Hematopoietic multipotent progenitor cell treated with erythropoietin and hydrocortisone succinate and interleukin-3 and kit ligand, for 17 days (in vitro differentiated cells): ENCODE data around the gene RNU1-2.
"Not testable (repeated sequence)": the region's sequence is repeated elsewhere in the genome, so short reads cannot be mapped to it uniquely, and the experiment has no call there.

Experiments
- DNase-seq: peaks from one replicate; pipeline ENCODE4 v3.0.0-alpha.2; 2015; ENCODE audit warnings: low spot score

Gene RNU1-2

DNA sequence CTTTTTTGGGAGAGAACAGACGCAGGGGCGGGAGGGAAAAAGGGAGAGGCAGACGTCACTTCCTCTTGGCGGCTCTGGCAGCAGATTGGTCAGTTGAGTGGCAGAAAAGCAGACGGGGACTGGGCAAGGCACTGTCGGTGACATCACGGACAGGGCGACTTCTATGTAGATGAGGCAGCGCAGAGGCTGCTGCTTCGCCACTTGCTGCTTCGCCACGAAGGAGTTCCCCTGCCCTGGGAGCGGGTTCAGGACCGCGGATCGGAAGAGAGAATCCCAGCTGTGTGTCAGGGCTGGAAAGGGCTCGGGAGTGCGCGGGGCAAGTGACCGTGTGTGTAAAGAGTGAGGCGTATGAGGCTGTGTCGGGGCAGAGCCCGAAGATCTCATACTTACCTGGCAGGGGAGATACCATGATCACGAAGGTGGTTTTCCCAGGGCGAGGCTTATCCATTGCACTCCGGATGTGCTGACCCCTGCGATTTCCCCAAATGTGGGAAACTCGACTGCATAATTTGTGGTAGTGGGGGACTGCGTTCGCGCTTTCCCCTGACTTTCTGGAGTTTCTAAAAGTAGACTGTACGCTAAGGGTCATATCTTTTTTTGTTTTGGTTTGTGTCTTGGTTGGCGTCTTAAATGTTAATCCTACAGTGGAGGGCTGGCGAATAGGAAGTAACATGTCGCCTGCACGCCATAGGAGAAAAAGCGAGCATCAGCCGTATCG is at the start of gene RNU1-2:
RNU1-2 (plus strand) TSS at position 383 of the 718 bp plus-strand sequence.
- DNase-seq: peak; percentile 81

DNA sequence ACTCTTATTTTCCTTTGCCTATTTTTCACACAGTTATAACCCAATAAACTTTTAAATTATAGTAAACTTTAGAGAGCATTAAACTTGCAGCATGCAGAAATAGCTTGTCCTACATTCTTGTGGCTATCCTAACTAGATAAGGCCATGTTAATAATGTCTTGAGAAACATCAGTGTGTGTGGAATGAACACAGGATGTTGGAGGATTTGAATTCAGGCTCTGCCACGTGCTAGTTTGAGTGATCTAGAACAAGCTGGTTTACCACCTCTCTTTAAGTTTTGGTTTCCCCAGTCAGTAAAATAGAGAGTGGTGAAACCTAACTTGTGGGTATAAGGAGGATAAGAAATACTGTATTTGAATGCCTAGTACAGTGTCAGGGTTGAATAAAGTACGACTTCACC is 39.6 kb upstream of the RNU1-2 start:
- DNase-seq: not testable (repeated sequence)

DNA sequence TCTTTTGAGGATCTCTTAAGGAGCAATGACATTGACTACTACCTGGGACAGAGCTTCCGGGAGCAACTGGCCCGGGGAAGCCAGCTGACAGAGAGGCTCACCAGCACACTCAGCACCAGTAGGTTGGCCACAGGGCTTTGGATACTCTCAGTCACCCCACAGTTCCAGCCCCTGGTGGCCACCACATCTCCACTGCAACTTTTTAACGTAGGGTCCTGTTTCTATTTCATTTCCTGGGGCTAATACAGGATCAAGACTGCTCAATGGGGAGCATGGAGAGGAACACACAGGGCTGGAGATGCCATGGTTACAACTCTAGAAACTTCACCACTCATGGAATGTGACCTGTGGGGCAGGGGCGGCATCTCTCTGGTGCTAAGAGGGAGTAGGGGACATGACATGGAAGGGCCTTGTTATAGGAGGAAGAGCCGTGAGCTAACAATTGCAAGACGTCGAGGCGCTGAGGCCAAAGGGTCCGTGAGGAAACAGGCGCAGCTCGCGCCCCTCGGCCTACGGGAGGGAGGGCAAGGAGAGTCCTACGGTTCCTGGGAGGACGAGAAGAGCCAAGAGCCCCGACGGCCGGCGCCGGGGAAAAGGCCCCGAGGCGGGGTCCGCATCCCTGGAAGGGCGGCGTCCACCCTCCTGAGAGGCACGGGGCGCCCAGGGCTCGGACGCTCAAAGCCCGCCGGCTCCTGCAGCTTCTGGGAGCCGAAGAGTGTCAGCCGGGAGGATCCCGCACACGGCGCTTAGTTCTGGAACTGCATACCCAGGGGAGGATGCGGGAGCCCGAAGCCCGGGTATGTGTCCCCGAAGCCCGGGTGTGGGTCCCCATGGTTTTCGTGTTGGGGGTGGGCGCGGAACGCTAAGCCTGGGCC is 36.4 kb upstream of the RNU1-2 start:
- DNase-seq: not testable (repeated sequence)

DNA sequence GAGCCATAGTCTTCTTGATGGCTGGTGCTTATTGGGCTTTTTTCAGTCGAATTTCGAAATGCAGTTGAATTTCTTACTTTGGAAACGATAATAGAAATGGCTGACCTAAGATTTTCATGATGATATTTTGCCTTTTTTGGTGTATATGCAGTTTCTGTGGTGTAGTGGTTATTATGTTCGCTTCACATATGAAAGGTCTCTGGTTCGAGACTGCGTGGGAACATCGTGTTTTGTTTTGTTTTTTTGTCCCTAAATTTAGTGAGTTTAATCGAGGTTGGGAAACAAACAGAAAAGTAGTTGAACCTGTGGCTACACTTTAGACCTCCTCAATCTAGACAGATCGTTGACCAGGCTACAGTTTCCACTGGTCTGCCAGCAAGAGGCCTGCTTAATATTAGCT is 35.7 kb upstream of the RNU1-2 start:
- DNase-seq: not testable (repeated sequence)

DNA sequence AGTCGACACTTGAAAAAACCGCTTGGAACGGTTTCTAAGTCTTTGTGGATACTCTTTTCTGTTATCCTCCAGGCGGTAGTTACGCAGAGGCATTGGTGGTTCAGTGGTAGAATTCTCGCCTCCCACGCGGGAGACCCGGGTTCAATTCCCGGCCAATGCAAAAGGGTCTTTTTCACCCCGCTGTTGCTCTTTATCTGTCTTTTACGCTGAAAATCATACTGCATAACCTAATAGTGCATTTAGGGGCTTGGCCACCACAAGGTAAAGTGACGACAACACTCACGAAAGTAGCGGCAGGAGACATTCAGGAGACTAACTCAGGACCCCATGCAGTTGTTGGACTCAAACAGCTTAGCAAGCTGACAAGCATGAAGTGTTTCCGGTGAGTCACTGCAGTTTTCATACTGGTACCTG is 33.9 kb upstream of the RNU1-2 start:
- DNase-seq: not testable (repeated sequence)

DNA sequence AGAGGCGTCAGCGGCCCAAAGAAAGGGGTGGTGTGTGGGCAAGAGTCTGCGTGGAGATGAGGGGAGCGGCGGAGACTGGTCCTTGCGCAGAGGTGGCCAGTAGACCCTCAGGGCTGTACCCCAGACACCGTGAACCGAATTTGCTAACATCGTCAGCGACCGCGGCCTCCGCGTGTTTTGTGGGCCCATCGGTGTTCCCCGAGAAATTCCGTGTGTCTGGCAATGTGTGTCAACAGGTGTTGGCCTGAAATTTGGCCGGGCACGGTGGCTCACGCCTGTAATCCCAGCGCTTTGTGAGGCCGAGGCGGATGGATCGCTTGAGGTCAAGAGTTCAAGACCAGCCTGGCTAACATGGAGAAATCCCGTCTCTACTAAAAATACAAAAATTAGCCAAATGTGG is 33.4 kb upstream of the RNU1-2 start:
- DNase-seq: not testable (repeated sequence)

DNA sequence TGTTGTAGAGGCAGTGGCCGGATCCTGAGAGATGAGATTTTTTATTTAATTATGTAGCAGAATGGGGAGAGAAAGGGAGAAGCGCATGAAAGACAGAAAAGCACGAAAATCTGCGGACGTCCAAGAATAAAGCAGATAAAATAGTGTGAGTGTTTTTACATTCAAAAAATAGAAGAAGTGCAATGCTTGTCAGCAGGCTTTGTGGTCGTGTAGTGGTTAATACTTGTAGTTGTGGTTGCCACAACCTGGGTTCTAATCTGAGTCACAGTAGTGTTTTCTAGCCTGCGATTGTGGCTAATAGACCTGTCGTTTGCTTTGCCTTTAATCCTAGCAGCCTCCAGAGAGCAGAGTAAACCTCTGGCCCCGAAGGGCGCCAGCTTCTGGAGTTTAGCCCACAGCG is 32.8 kb upstream of the RNU1-2 start:
- not testable (repeated sequence) for DNase-seq

DNA sequence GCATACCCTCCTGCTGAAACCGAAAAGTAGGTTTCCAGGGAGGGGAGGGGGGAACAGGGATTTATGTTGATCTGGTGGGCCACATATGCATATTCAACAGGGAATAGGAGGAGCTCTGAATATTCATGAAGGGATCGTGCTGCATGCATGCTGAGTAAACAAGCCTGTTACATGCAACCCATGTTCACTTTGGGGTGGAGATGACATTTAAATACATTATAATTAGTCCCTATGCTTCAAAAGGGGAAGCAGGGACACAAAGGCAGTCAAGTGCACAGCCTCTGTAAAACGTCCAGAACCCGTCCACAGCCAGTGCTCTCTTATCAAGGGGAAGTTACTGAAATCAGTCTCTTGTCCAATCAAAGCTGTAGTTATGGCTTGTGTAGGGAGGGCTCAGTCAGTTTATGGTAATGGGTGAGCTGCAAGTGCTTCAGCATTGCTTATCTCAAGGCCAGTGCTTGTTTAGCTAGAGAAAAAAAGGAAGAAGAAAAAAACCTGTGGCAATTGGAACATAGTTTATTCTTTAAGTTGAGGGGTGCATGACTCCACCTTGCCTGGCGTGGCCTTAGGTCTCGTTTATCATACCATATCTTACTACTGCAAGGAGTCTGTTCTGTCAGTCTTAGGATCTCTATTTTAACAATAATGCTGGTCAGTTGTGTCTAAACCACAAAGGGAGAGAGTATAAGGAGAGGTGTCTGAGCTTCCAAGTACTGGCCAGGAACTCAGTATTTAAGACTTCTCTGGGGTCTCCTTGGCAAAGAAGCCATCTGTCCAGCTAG is 28.7 kb upstream of the RNU1-2 start:
- DNase-seq: not testable (repeated sequence)

DNA sequence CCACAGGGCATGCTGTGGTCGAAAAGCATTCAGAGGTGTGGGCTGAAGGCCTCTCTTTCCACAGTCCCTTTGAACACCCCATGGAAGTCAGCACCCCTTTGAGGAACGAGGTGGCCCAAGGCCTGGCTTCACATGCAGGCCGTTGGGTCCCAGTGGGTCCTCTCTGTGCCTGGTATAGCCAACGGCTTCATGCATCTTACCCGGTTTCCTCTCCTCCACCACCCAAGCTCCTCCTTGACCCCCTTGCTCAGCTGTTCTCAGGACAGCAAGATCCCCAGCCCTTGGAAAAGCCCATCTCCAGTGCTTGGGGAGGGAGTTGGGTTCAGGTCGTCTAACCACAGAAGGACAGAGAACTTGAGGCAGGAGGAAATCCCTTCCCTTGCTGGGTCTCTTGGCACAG is 27.0 kb upstream of the RNU1-2 start:
- not testable (repeated sequence) for DNase-seq

DNA sequence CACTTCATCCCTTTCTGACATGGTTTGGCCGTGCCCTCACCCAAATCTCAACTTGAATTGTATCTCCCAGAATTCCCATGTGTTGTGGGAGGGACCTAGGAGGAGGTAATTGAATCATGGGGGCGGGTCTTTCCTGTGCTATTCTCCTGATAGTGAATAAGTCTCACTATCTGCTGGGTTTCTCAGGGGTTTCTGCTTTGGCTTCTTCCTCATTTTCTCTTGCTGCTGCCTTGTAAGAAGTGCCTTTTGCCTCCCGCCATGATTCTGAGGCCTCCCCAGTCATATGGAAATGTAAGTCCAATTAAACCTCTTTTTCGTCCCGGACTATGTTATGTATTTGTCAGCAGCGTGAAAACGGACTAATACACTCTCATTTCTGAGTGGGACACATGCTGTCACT is 25.8 kb upstream of the RNU1-2 start:
- not testable (repeated sequence) for DNase-seq

DNA sequence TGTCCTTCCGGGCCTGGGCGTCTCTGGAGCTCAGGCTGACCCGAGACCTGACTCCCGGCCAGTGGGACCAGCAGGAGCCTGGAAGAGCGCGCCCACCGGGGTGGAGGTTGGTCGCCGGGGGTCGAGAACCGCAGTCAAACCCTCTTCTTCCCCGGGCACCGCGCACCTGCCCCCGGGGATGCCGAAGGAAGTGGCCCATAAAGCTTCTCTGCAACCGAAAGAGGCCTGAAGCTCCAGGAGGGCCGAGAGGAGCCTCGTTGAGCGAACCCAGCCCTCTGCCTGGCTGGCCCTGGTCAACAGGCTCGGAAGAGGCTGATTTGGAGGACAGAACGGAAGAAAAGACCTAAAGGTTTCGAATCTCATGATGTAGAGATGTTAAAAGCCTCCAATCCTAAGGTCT is 24.6 kb upstream of the RNU1-2 start:
- not testable (repeated sequence) for DNase-seq

DNA sequence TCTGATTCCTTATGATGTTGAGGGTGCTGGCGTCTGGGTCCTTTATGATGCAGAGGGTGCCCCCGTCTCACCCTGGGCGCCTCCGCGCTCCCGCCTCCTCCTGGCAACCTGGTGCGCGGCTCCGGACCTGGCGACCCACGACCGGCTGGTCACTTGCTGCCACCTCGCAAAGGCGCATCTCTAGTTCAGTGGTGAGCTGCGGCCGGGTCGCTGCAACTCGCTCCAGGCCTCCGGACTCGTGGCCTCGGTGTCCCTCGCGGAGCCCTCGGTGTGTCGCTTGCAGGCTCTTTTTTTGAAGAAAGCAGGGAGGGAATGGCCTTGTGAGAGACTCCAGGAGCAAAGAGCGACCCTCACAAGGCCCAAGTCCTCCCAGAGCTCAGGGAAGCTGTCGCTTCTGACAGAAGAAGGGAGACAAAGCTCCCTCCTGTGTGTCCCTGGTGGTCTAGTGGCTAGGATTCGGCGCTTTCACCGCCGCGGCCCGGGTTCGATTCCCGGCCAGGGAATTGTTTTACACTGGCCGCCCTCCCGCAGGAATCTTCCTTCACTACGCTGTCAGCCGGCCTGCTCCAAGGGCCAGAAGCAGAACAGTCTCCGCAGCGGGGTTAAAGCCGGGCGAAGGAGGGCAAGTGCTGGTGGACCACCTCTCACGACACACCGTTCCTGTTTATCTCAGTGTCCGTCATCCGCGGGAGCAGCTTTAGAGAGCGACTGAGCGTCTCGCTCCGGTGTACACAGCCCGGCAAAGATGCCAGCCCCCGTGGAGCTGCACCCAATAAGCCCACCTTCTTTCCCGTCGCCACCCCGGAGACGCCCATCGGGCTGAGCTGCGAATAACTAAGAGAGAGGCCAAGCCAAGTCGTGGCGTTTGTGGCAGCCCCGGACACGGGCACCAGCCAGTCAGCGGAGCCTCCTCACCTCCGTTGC is 23.4 kb upstream of the RNU1-2 start:
- not testable (repeated sequence) for DNase-seq

DNA sequence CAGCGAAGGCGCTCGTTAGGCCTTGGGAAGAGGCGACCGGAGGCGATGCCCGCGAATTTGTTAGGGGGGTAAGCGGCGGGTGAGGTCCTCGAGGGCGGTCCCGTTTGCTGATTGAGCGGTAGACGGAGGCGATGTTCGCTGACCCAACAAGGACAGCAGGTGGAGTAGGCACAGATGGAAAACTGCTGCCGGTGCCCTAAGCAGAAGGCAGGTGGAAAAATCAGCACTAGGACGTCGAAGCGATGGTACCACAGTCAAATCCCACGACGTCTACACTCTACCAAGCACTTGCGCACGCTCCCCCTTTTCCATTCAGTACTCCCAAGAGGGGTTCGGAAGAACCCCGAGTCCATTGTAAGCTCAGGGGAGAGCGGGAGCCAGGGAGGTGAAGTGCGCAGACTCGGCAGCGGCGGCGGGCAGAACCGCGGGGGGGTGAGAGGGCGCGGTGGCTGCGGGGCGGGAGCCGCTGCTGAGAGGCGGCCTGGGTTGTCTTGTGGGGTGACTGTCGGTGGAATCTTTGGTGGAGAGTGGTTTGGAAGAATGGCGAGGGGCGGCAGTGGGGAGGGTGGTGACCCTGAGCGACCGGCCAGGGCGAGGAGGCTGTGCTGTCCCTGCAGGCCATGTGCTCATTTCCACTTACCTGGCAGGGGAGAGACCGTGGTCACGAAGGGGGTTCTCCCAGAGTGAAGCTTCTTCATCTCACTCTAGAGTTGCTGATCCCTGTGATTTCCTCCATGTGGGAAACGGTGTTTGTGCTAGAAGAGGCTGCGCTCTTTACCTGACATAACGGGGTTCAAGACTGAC is 22.5 kb upstream of the RNU1-2 start:
- DNase-seq: not testable (repeated sequence)

DNA sequence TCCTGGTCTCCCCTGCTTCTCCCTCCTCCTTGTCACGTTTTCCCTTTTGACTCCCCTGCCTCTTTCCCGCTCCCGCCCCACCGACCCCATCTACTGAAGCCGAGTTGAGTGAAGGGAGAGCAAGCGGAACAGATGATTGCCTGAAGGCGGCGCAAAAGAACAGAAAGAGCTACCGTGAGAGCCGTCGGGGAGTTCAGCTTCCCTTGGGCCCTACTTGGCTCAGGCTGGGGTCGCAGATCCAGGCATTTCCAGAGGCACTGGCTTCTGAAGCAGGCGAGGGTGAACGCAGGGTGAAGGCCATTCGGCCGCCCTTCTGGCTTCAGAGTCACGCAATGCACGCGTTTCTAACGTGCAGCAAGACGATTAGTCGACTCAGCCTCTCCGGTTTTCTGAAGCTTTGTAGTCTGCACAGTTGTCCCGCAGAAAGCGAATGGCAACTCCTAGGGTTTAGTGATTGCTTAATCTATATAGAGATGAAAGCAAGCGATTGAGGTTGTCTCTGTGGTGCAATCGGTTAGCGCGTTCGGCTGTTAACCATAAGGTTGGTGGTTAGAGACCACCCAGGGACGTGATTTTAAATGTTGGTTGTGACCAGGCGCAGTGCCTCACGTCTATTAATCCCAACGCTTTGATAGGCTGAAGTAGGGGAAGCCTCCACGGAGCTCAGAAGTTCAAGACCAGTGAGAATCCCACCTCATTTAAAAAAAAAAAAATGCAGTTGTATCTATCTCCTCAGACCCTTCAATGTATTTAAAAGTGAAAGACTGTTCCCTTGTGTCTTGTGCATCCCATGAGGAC is 20.6 kb upstream of the RNU1-2 start:
- DNase-seq: not testable (repeated sequence)

DNA sequence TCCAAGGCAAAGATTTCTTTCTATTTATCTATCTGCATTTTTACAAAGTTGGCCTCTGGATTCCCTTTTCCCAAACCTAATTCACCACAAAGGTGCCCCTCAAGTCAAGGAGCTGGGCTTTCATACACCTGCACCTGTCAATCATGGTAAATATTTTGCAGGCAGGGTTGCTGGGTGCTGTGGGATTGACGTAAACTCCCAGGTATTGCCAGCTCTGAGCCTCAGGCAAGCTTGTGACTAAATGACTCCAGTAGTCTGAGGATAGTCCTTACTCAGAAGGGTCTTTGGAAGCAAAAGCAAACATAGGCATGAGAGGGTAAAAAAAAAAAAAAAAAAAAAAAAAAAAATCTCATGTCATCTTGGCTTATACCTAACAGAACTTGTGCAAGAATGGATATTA is 14.0 kb upstream of the RNU1-2 start:
- DNase-seq: not testable (repeated sequence)

DNA sequence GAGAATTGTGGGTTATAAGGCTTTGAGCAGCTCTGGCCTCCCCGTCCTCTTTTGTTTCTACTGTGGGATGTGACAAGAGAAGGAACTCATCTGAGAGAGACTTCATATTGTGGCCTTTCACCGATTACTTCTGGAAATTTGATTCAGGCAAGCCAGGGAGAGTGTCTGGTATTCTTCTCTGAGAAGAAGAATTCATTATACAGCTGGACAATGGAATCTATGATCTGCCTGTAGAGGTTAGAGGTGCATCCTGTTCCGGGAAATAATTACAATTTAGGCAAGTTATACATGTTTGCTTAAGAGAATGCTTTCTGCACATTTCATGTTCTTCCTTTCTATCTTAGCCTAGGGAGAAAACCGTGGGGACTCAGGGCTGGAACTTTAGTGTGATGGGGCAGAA is 12.8 kb upstream of the RNU1-2 start:
- DNase-seq: no peak

DNA sequence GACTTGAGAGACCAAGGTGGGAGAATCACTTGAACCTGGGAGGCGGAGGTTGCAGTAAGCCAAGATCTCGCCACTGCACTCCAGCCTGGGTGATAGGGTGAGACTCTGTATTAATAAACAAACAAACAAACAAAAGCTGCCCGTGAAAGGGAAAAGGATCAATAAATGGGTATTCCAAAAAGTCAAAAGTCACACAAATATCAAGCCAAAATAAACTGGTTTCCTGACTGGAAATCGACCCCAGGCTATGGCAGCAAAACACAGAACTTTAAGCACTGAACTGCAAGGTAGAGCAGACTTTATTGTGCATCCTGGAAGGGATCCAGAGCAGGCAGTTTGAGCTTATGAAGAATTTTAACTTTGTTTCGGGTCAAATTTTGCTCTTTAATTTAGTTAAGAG is 11.3 kb upstream of the RNU1-2 start:
- not testable (repeated sequence) for DNase-seq

DNA sequence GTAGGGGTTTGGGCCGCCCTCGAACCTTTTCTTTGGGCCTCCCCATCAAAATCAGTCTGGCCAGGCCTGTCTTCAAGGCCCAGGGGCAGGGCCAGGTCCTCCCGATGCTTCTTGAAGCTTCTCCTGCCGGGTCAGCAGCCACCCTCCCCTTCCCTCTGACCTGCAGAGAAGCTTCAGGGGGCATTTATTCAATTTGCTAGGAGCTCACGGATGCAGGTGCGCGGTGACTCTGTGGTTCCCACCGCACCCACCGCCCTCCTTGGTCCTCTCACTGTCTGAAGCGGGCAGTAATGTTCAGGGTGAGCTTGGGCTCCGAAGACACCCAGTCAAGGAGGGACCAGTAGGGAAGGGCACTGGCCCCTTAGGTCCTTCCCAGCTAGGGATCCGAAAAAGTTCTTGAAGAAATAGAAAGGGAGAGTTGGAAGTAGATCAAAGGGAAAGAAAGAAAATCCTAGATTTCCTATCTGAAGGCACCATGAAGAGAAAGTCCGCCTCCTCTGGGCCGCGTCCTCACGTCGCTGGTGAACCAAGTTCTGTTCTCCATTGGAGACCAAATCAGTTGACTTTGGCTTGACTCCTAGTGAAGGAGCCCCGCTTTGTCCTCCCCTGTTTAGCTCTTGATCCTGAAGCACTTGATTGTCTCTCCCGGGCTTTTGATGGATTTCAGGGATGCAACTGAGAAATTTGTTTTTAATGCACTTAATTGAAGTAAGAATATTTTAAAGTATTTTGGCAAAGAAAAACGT is 8.7 kb upstream of the RNU1-2 start:
- no peak for DNase-seq
